Neuronal stem cell (in vitro differentiated cells): ENCODE data around the gene PIF1. TPM values are rescaled to one million over a fixed set of nuclear protein-coding genes. Genes with fewer than 3 reads are reported as not detected.
A peak's percentile ranks its signal among the peaks of the same experiment; 100 is the strongest.

Experiments
- DNase-seq: peaks from one replicate; pipeline ENCODE4 v3.0.0-alpha.2; 2013; ENCODE audit warnings: low spot score
- H2AFZ ChIP-seq: one replicate; pipeline ENCODE4 v1.6.1; 2013; ENCODE audit warnings: mild to moderate bottlenecking, low read length, inconsistent platforms
- H2AK5ac ChIP-seq: 2 replicates; pipeline ENCODE4 v1.6.1; 2013; ENCODE audit warnings: low read depth, mild to moderate bottlenecking, inconsistent platforms, low read length, moderate library complexity, mixed read lengths
- H2BK120ac ChIP-seq: 2 replicates; pipeline ENCODE4 v1.6.1; 2013; ENCODE audit warnings: low read depth, mild to moderate bottlenecking, inconsistent platforms, low read length, moderate library complexity, mixed read lengths
- H2BK12ac ChIP-seq: one replicate; pipeline ENCODE4 v1.6.1; 2013; ENCODE audit warnings: low read length, inconsistent platforms
- H2BK15ac ChIP-seq: 2 replicates; pipeline ENCODE4 v1.6.1; 2013; ENCODE audit warnings: mild to moderate bottlenecking, low read length, inconsistent platforms, mixed read lengths
- H2BK5ac ChIP-seq: one replicate; pipeline ENCODE4 v1.6.1; 2013; ENCODE audit warnings: inconsistent platforms, mild to moderate bottlenecking, low read length, moderate library complexity
- H3K14ac ChIP-seq: one replicate; pipeline ENCODE4 v1.6.1; 2013; ENCODE audit warnings: low read length, inconsistent platforms
- H3K18ac ChIP-seq: 2 replicates; pipeline ENCODE4 v1.6.1; 2013; ENCODE audit warnings: low read length, inconsistent platforms
- H3K23ac ChIP-seq: 2 replicates; pipeline ENCODE4 v1.6.1; 2013; ENCODE audit warnings: low read depth, mild to moderate bottlenecking, mixed read lengths, low read length, inconsistent platforms; ENCODE audit not compliant: poor library complexity
- H3K27ac ChIP-seq: replicated peaks from 3 replicates; pipeline ENCODE4 v1.5.1; 2013; ENCODE audit warnings: low read length, inconsistent platforms
- H3K27me3 ChIP-seq, 3 experiments: 2 replicates each; pipeline ENCODE4 v1.6.1; 2013; ENCODE audit warnings: low read length in 3 of 3, mild to moderate bottlenecking in 2 of 3, inconsistent platforms in 1 of 3, low read depth in 1 of 3, mixed read lengths in 1 of 3, moderate library complexity in 1 of 3; ENCODE audit not compliant: control insufficient read depth in 3 of 3, insufficient read depth in 3 of 3
- H3K36me3 ChIP-seq, 2 donors: replicated peaks in 1 of 2; 2 replicates each; pipeline ENCODE4 v1.6.1; 2013; ENCODE audit warnings: low read length in 2 of 2; ENCODE audit not compliant: control insufficient read depth in 2 of 2, insufficient read depth in 2 of 2
- H3K4ac ChIP-seq: 2 replicates; pipeline ENCODE4 v1.6.1; 2013; ENCODE audit warnings: inconsistent platforms, mild to moderate bottlenecking, low read length, moderate library complexity
- H3K4me1 ChIP-seq, 2 donors: 1 replicate in 1 of 2; 2 replicates in 1 of 2; pipeline ENCODE4 v1.6.1; 2013; ENCODE audit warnings: low read length in 2 of 2, low read depth in 1 of 2; ENCODE audit not compliant: control insufficient read depth in 2 of 2, insufficient read depth in 1 of 2
- H3K4me2 ChIP-seq: one replicate; pipeline ENCODE4 v1.6.1; 2013; ENCODE audit warnings: mild to moderate bottlenecking, low read length, inconsistent platforms; ENCODE audit not compliant: insufficient read depth, poor library complexity, severe bottlenecking
- H3K4me3 ChIP-seq, 2 donors: 2 replicates each; pipeline ENCODE4 v1.5.1; 2013; ENCODE audit warnings: low read length in 2 of 2, mild to moderate bottlenecking in 2 of 2, inconsistent platforms in 1 of 2, moderate library complexity in 1 of 2
- H3K79me1 ChIP-seq: one replicate; pipeline ENCODE4 v1.6.1; 2013; ENCODE audit warnings: low read depth, mild to moderate bottlenecking, inconsistent platforms, low read length, moderate library complexity
- H3K9ac ChIP-seq: one replicate; pipeline ENCODE4 v1.6.1; 2013; ENCODE audit warnings: mild to moderate bottlenecking, low read depth, low read length, inconsistent platforms; ENCODE audit not compliant: poor library complexity
- H3K9me3 ChIP-seq, 2 donors: replicated peaks in 1 of 2; 2 replicates each; pipeline versions ENCODE3 to v1.6.1; 2013; ENCODE audit warnings: low read length in 2 of 2, mild to moderate bottlenecking in 2 of 2, inconsistent platforms in 1 of 2, low read depth in 1 of 2, mixed read lengths in 1 of 2, moderate library complexity in 1 of 2; ENCODE audit not compliant: control insufficient read depth in 2 of 2, insufficient read depth in 1 of 2
- H4K8ac ChIP-seq: one replicate; pipeline ENCODE4 v1.6.1; 2013; ENCODE audit warnings: low read depth, mild to moderate bottlenecking, inconsistent platforms, low read length, moderate library complexity
- H4K91ac ChIP-seq: one replicate; pipeline ENCODE4 v1.6.1; 2013; ENCODE audit warnings: low read length, low read depth, mild to moderate bottlenecking, inconsistent platforms; ENCODE audit not compliant: poor library complexity
- WGBS, 2 donors: extraction: QIAGEN DNeasy Blood & Tissue Kit; methylation state at CpG; one replicate each; pipeline ENCODE4 v1.1.7; 2013; ENCODE audit warnings: missing lambda C conversion rate in 2 of 2, mixed read lengths in 1 of 2; ENCODE audit not compliant: insufficient read length in 2 of 2, insufficient replicate concordance in 1 of 2; ENCODE audit errors: extremely low coverage in 2 of 2; 5-methylcytosine and 5-hydroxymethylcytosine counted together
- polyA plus RNA-seq, 2 experiments: library from polyadenylated mRNA; stranded (reverse); fragments of 200-250 nt; gene quantifications; one replicate each; pipeline ENCODE4 v1.2.3, GENCODE V29; 2013

The PIF1 gene
- polyA plus RNA-seq (2013, experiment 1 of 2) = 38.9 TPM
- polyA plus RNA-seq (2013, experiment 2 of 2) = 36.9 TPM

GRCh38 chr15:64825431-64826294 lies at the start of gene PIF1:
TSS of gene PIF1 (minus strand) at chr15:64825647. CDS start at chr15:64824335, 1,312 bp downstream.
- Histone ChIP-seq H3K14ac (no peak within 1 kb of the TSS), H3K36me3 (peaks cover 15 to 26% of the 10 kb centered on the region in 2 donors), H3K4me3 (peak within 1 kb of the TSS; percentile 79 to 94), H2AK5ac (no peak within 1 kb of the TSS), H3K4me1 (peaks cover 5 to 8% of the 10 kb centered on the region in 2 donors), H3K18ac (peak within 1 kb of the TSS; percentile 44), H3K79me1 (no peaks in the 10 kb centered on the region), H4K8ac (no peak within 1 kb of the TSS), H3K9ac (peak within 1 kb of the TSS; percentile 78), H3K4ac (no peak within 1 kb of the TSS), H2AFZ (peak within 1 kb of the TSS; percentile 88), H3K23ac (no peak within 1 kb of the TSS), H2BK5ac (no peak within 1 kb of the TSS), H2BK12ac (no peak within 1 kb of the TSS), H2BK120ac (no peak within 1 kb of the TSS), H4K91ac (no peak within 1 kb of the TSS), H3K27me3 (peaks cover 0 to 4% (median 0%) of the 10 kb centered on the region in 3 experiments), H3K4me2 (peak within 1 kb of the TSS; percentile 84), H3K9me3 (peaks cover 0 to 1% of the 10 kb centered on the region in 2 donors), H2BK15ac (no peak within 1 kb of the TSS), H3K27ac (peak within 1 kb of the TSS; percentile 75)
- DNase-seq = peak; percentile 98
- WGBS, 2 donors = no CpG with 5 or more reads among the region's 35 CpGs

- Histone ChIP-seq H3K4ac (no peak overlapping the region), H3K27ac (no peak overlapping the region), H2BK5ac (no peak overlapping the region), H2BK12ac (no peak overlapping the region), H3K9ac (no peak overlapping the region), H3K18ac (no peak overlapping the region), H2BK120ac (no peak overlapping the region), H3K9me3 (no peaks in the 10 kb centered on the region), H3K14ac (no peak overlapping the region), H4K8ac (no peak overlapping the region), H2AFZ (no peak overlapping the region), H3K79me1 (no peaks in the 10 kb centered on the region), H2BK15ac (no peak overlapping the region), H3K4me3 (no peak overlapping the region), H3K4me2 (no peak overlapping the region), H4K91ac (no peak overlapping the region), H2AK5ac (no peak overlapping the region), H3K36me3 (peaks cover 7 to 16% of the 10 kb centered on the region in 2 donors), H3K23ac (no peak overlapping the region), H3K27me3 (no peaks in the 10 kb centered on the region), H3K4me1 (peaks cover 13 to 30% of the 10 kb centered on the region in 2 donors)
- no peak for DNase-seq
- no CpG with 5 or more reads among the region's 9 CpGs for WGBS, 2 donors
These were observed 44.9 kb upstream of the PIF1 start for GRCh38 chr15:64870353-64870752.

GRCh38 chr15:64869501-64869900 lies 44.1 kb upstream of the PIF1 start:
- Histone ChIP-seq H4K91ac (no peak overlapping the region), H3K9me3 (no peaks in the 10 kb centered on the region), H2BK15ac (no peak overlapping the region), H3K27ac (no peak overlapping the region), H3K79me1 (no peaks in the 10 kb centered on the region), H3K18ac (no peak overlapping the region), H3K9ac (no peak overlapping the region), H2BK120ac (no peak overlapping the region), H2BK5ac (no peak overlapping the region), H3K27me3 (no peaks in the 10 kb centered on the region), H3K14ac (no peak overlapping the region), H2BK12ac (no peak overlapping the region), H3K23ac (no peak overlapping the region), H3K4me2 (no peak overlapping the region), H2AFZ (no peak overlapping the region), H3K36me3 (peaks cover 7 to 25% of the 10 kb centered on the region in 2 donors), H2AK5ac (no peak overlapping the region), H3K4me1 (peaks cover 13 to 24% of the 10 kb centered on the region in 2 donors), H4K8ac (no peak overlapping the region), H3K4me3 (no peak overlapping the region), H3K4ac (no peak overlapping the region)
- no peak for DNase-seq

GRCh38 chr15:64865998-64866520 lies 40.6 kb upstream of the PIF1 start:
- Histone ChIP-seq H3K27ac (no peak overlapping the region), H3K4ac (peak overlapping the region; percentile 79), H4K8ac (peak overlapping the region; percentile 9), H3K4me1 (peaks cover 13 to 22% of the 10 kb centered on the region in 2 donors), H3K36me3 (peaks cover 10 to 46% of the 10 kb centered on the region in 2 donors), H3K27me3 (no peaks in the 10 kb centered on the region), H2AK5ac (peak overlapping the region; percentile 82), H3K14ac (no peak overlapping the region), H2BK15ac (peak overlapping the region; percentile 50), H2BK12ac (no peak overlapping the region), H3K9ac (peak overlapping the region; percentile 17), H3K4me3 (no peak overlapping the region), H3K79me1 (no peaks in the 10 kb centered on the region), H3K23ac (peak overlapping the region; percentile 18), H3K9me3 (no peaks in the 10 kb centered on the region), H3K4me2 (no peak overlapping the region), H4K91ac (no peak overlapping the region), H3K18ac (peak overlapping the region; percentile 67), H2BK5ac (peak overlapping the region; percentile 87), H2BK120ac (peak overlapping the region; percentile 13), H2AFZ (no peak overlapping the region)
- no CpG with 5 or more reads among the region's 6 CpGs for WGBS, 2 donors
- DNase-seq = no peak
